ENCODE results near the gene C1orf94. TPM values are rescaled to one million over a fixed set of nuclear protein-coding genes. Genes with fewer than 3 reads are reported as not detected.

Gene C1orf94
- total and polyA plus RNA-seq, 2 of the 8 experiments (the other 6 are each of a cell fraction or from before 2014, with no cell fraction given), result 5.8 to 12.5 TPM

DNA sequence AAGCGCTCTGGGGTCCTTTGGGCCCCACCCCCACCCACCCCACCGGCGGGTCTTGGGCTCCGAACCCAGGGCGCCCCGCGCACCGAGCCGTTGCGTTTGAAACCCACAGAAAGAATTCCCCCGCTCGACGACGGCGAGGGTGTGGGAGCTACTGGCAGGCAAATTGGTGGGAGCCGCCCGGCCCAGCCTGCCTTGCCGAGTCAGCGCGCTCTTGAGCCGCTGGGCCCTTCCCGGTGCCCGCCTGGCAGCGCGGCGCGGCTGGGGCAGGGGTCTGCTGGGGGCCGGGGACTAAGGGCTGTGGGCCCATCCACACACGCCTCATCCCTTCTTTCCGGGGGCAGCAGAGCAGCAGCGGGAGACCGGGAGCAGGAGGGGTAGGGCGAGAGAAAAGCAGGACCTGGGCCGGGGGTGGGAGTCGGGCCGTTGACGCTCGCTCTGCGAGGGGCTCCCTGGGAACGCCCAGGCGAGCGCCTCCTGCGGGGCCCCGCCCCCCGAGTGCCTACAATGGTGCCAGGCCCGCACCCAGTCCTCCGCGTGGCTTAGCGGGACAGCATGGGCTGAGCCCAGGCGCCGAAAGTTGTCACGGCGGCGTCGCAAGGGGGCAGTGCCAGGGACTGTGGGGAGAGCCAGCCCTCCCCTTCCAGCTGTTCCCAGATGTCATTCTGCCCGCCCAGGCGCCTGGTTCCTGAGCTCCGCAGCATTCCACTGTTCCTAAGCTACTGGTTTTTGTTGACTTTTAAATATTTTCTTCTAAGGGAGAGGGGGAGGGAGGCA lies at the start of gene C1orf94 (continued):
- TF ChIP-seq, protein P1, sequence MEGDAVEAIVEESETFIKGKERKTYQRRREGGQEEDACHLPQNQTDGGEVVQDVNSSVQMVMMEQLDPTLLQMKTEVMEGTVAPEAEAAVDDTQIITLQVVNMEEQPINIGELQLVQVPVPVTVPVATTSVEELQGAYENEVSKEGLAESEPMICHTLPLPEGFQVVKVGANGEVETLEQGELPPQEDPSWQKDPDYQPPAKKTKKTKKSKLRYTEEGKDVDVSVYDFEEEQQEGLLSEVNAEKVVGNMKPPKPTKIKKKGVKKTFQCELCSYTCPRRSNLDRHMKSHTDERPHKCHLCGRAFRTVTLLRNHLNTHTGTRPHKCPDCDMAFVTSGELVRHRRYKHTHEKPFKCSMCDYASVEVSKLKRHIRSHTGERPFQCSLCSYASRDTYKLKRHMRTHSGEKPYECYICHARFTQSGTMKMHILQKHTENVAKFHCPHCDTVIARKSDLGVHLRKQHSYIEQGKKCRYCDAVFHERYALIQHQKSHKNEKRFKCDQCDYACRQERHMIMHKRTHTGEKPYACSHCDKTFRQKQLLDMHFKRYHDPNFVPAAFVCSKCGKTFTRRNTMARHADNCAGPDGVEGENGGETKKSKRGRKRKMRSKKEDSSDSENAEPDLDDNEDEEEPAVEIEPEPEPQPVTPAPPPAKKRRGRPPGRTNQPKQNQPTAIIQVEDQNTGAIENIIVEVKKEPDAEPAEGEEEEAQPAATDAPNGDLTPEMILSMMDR (IDR thresholded peaks at IDR 0.05; ENCODE audit: control extremely low read depth in 1 of 3, insufficient read depth in 1 of 3, low read depth in 1 of 3, low read length in 3 of 3), result peak in 2 of 3 experiments; percentile 48 to 49; a peak in 3 of 4 replicates
- TF ChIP-seq TCF12 (IDR thresholded peaks at IDR 0.05; ENCODE audit: low read depth, low read length), result 0 out of 2 replicates have a peak, but pooled peaks have one; percentile 36
- TF ChIP-seq, protein P2, sequence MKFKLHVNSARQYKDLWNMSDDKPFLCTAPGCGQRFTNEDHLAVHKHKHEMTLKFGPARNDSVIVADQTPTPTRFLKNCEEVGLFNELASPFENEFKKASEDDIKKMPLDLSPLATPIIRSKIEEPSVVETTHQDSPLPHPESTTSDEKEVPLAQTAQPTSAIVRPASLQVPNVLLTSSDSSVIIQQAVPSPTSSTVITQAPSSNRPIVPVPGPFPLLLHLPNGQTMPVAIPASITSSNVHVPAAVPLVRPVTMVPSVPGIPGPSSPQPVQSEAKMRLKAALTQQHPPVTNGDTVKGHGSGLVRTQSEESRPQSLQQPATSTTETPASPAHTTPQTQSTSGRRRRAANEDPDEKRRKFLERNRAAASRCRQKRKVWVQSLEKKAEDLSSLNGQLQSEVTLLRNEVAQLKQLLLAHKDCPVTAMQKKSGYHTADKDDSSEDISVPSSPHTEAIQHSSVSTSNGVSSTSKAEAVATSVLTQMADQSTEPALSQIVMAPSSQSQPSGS (IDR thresholded peaks at IDR 0.05; ENCODE audit: low read length), result no peak
- TF ChIP-seq SIN3A (conservative IDR thresholded peaks at IDR 0.05 in 1 of 2, IDR thresholded peaks at IDR 0.05 in 1 of 2; ENCODE audit: low read depth in 1 of 2, low read length in 2 of 2), result peak in 1 of 2 experiments; percentile 88; a peak in 2 of 4 replicates
- TF ChIP-seq KDM4A (IDR thresholded peaks at IDR 0.05; ENCODE audit: low read depth, low read length, severe bottlenecking), result peak; percentile 67
- no peak for TF ChIP-seq SRF (IDR thresholded peaks at IDR 0.05; ENCODE audit: low read depth, low read length)
- TF ChIP-seq, protein P3, sequence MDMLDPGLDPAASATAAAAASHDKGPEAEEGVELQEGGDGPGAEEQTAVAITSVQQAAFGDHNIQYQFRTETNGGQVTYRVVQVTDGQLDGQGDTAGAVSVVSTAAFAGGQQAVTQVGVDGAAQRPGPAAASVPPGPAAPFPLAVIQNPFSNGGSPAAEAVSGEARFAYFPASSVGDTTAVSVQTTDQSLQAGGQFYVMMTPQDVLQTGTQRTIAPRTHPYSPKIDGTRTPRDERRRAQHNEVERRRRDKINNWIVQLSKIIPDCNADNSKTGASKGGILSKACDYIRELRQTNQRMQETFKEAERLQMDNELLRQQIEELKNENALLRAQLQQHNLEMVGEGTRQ (IDR thresholded peaks at IDR 0.05; ENCODE audit: low read length), result no peak
- 0 out of 4 replicates have a peak, but pooled peaks of 1 of the 2 experiments have one; percentile 59 for TF ChIP-seq HDAC2 (IDR thresholded peaks at IDR 0.05; ENCODE audit: borderline replicate concordance in 1 of 2, low read depth in 2 of 2, low read length in 2 of 2)
- TF ChIP-seq RAD21 (IDR thresholded peaks at IDR 0.05 in 1 of 2, conservative IDR thresholded peaks at IDR 0.05 in 1 of 2; ENCODE audit: low read depth in 2 of 2, low read length in 2 of 2), result peak; percentile 23 to 30; a peak in 2 of 4 replicates
- peak; percentile 21 for TF ChIP-seq ASH2L (IDR thresholded peaks at IDR 0.05; ENCODE audit: low read length)
- TF ChIP-seq, protein P4, sequence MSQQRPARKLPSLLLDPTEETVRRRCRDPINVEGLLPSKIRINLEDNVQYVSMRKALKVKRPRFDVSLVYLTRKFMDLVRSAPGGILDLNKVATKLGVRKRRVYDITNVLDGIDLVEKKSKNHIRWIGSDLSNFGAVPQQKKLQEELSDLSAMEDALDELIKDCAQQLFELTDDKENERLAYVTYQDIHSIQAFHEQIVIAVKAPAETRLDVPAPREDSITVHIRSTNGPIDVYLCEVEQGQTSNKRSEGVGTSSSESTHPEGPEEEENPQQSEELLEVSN (IDR thresholded peaks at IDR 0.05), result peak; percentile 52; the same call in 1 of the 2 replicates

Measured in H1 (cell line).